Spinal cord (tissue), 10 donors: ENCODE results near the gene CWC27. TPM values are rescaled to one million over a fixed set of nuclear protein-coding genes. Genes with fewer than 3 reads are reported as not detected.

Experiments used
- DNase-seq, 6 donors: peaks; one replicate each; pipeline versions ENCODE4 v3.0.0 to v3.0.0-alpha.2; 2013 to 2015; ENCODE audit warnings: low spot score in 6 of 6, low read depth in 4 of 6
- H3K27ac ChIP-seq: one replicate; pipeline ENCODE4 v1.5.1; 2013; ENCODE audit warnings: low read depth, low read length, control low read depth
- H3K27me3 ChIP-seq: one replicate; pipeline ENCODE4 v1.6.1; 2013; ENCODE audit warnings: low read length; ENCODE audit not compliant: control insufficient read depth, insufficient read depth
- H3K36me3 ChIP-seq: one replicate; pipeline ENCODE4 v1.6.1; 2013; ENCODE audit warnings: low read length; ENCODE audit not compliant: control insufficient read depth, insufficient read depth
- H3K4me1 ChIP-seq: one replicate; pipeline ENCODE4 v1.6.1; 2013; ENCODE audit warnings: low read length; ENCODE audit not compliant: control insufficient read depth, insufficient read depth
- H3K4me3 ChIP-seq: one replicate; pipeline ENCODE4 v1.5.1; 2013; ENCODE audit warnings: low read depth, low read length, control low read depth
- H3K9me3 ChIP-seq: one replicate; pipeline ENCODE4 v1.6.1; 2013; ENCODE audit warnings: low read length; ENCODE audit not compliant: control insufficient read depth, insufficient read depth
- WGBS: methylation state at CpG from one replicate; pipeline ENCODE4 v1.1.5; 2013; ENCODE audit warnings: missing lambda C conversion rate; ENCODE audit not compliant: insufficient coverage; 5-methylcytosine and 5-hydroxymethylcytosine counted together
- polyA plus RNA-seq, 2 donors: library from polyadenylated mRNA; unstranded; fragments of 120-200 nt; gene quantifications; one replicate each; pipeline ENCODE4 v1.2.1, GENCODE V29; 2013; ENCODE audit not compliant: insufficient read length in 2 of 2
- total RNA-seq, 2 donors: library from RNA; depleted of rRNA in 1 of 2; stranded (reverse); fragments of 120-200 nt in 1 of 2; fragments of >200 nt in 1 of 2; gene quantifications; one replicate each; pipeline versions ENCODE4 v1.2.3 to v1.2.4, GENCODE V29; 2013 to 2014
- donor health status: healthy.

CWC27 gene
- total and polyA plus RNA-seq, 4 donors = 18.5 to 30.3 (median 22.0) TPM

DNA sequence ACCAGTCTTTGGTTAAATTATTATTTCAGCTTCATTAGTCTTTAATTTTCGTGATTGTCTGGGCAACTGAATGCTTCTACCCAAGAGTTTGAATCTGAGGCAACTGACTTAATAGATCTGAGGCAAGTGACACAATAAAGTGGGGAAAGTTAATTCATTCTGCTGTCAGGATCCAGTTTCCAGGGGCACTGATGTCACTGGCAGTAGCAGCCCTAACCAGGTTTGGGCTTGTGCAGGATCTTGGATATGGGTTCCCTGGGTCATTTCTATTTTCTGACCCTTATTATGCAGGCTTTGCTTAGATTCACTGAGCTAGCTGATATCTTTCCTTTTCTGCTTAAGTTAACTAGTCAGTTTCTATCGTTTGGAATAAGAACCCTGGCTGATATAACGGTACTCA lies 9.8 kb upstream of the CWC27 start:
- Histone ChIP-seq H3K27ac (no peak overlapping the region), H3K4me3 (no peak overlapping the region)

DNA sequence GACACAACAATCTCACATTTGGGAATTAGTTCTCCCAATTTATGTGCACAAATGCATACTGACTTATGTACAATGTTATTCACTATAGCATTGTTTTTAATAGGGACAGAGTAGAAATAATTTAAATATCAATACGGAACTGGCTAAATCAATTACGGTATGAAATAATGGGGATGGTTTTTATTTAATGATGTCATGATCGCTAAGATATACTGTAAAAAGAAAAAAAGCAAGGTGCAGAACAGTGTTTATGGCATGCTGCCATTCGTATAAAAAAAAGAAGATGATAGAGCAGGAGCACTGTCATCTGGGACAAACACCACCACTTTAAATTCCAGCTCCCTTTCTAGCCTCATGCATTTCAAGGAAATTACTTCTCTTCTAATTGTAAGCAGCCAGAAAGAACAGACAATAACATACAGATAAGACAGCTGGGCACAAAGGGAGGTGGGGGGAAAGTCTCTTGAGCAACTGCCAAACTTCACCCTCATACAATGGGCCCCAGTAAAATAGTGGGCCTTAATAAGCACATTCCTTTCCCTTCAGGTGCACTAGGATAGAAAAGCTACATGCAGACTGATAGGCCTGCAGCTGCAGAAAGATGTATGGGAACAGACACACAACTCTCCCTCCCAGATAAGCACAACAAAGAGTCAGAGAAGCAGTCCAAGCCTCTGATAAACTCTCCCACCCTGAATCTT lies 8.6 kb upstream of the CWC27 start:
- no CpG with 5 or more reads among the region's 4 CpGs for WGBS
- Histone ChIP-seq H3K27ac (no peak overlapping the region), H3K9me3 (no peaks in the 10 kb centered on the region), H3K4me1 (no peaks in the 10 kb centered on the region), H3K4me3 (no peak overlapping the region), H3K27me3 (no peaks in the 10 kb centered on the region), H3K36me3 (no peaks in the 10 kb centered on the region)
- peak in 2 of 6 donors; percentile 8 to 17 for DNase-seq

More for the DNA sequence above, 9.8 kb upstream of the CWC27 start:
- H3K9me3 ChIP-seq = no peaks in the 10 kb centered on the region
- H3K27me3 ChIP-seq = no peaks in the 10 kb centered on the region
- no peaks in the 10 kb centered on the region for H3K4me1 ChIP-seq
- DNase-seq = peak in 1 of 6 donors; percentile 7
- 20% methylated on average over 1 of the region's 3 CpGs for WGBS
- no peaks in the 10 kb centered on the region for H3K36me3 ChIP-seq

DNA sequence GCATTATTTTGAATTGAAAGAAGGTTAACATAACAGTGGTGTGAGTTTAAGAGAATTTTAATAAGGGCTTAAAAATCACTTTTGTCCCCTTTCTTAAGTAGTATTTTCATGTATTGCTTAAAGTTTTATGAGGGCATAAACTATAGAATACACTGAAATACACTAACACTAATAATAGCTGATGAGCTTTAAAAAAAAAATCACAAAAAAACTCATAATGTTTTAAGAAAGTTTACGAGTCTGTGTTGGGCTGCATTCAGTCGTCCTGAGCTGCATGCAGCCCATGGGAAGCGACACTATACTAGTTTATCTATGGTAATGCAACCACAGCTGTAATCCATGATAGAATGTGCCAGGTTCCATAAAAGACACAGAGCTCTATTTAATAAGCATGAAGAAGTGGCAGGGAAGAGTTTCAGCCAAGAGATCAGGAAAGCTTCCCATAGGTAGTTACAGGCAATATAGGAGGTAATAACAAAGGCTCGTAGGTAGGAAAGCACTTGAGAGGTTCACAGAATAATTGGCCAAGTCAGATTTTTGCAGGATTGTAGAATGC lies 4.7 kb upstream of the CWC27 start:
- Histone ChIP-seq H3K27me3 (no peaks in the 10 kb centered on the region), H3K4me3 (no peak overlapping the region), H3K27ac (no peak overlapping the region), H3K36me3 (no peaks in the 10 kb centered on the region), H3K9me3 (no peaks in the 10 kb centered on the region), H3K4me1 (no peaks in the 10 kb centered on the region)
- no peak for DNase-seq
- 86% methylated on average over 1 of the region's 4 CpGs for WGBS

DNA sequence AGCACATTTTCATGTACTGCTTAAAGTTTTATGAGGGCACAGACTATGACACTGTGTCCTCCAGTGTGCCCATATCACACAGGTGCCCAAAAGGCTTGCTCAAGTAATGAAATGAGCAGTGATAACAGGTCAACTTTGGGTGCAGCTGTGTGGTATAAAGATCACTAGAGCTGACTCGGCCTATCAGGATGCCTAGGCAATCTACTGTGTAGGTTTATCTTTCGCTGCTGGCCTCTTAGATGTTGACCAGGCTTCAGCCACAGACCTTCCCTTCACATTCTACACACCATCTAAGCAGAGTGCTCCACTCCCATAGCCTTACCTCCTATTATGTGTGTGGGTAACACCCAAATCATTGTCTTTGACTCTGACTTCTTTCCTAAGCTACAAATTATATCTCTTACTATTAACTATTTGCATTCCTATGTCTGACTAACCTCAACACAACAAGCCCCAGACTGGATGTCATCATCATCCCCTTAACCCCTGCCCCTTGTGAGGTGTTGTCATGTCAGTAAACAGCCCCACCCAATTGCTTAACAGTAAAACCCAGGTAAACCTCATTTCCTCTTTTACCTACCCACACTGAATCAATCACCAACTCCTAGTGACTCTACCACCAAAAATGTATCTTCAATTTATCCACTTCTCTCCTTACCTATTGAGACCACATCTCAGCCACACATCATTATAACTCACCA lies 2.8 kb upstream of the CWC27 start:
- Histone ChIP-seq H3K9me3 (no peaks in the 10 kb centered on the region), H3K36me3 (no peaks in the 10 kb centered on the region), H3K4me3 (no peak overlapping the region), H3K27me3 (no peaks in the 10 kb centered on the region), H3K27ac (no peak overlapping the region), H3K4me1 (peaks cover 3% of the 10 kb centered on the region)
- WGBS = no CpG with 5 or more reads among the region's 2 CpGs
- DNase-seq = no peak

DNA sequence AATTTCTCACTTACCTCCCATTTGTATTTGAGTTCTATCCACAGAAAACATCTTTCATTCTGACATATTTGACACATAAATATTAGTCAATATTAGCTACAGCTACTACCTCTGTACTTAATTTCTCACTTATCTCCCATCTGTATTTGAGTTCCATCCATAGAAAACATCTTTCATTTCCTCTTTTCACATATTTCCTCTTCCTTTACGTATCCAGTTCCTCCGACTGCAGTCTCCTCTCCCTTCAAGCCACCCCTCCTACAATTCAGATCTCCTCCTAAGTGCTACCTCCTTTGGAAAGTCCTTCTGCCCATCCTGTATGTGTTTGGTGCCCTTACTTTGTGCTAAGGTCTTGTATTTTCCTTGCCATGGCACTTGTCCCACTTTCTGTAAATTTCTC lies 1.8 kb upstream of the CWC27 start:
- peak overlapping the region; percentile 97 for H3K4me3 ChIP-seq

DNA sequence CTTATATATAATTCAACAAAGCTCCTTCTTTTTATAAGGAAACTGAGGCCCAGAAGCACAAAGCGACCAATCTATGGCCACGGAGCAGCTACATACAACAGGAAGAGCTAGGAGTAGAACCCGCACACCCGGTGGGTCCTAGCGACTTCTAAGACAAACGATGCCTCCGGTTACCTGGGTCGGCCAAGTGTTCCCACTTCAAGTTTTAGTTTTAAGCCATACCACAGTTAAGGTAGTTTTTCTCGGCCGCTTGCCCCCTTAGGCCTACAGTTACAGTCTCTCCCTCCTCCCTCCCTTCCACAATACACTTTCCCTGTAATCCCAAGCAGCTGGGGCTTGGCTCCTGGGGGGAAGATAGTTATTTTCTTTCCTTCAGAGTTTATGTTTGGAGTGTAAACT lies 772 bp upstream of the CWC27 start:
- no peak for DNase-seq
- 0% methylated on average over 8 of the region's 10 CpGs for WGBS
- no peaks in the 10 kb centered on the region for H3K27me3 ChIP-seq

More for the DNA sequence above, 1.8 kb upstream of the CWC27 start:
- WGBS = 76% methylated on average over 2 of the region's 2 CpGs
- Histone ChIP-seq H3K36me3 (no peaks in the 10 kb centered on the region), H3K9me3 (no peaks in the 10 kb centered on the region), H3K4me1 (peaks cover 3% of the 10 kb centered on the region), H3K27ac (no peak overlapping the region), H3K27me3 (no peaks in the 10 kb centered on the region)
- DNase-seq = no peak

DNA sequence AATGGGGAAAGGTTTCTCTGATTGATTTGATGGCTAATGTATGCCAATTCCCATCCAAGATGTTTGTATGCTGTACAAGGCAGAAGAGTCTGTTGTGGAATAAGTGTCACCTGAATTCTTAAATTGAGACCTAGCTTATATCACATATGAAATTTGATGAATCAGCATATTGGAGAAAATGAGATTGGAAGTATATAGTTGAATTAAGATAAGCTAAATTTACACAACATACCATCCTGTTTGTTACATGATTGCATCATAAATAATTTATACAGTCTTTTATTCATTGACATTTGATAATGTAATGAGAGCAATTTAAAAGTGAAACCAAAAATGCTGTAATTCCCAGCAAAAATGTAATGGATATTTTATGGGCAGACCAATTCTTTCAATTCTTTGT lies 1.1 kb downstream of the CWC27 start:
- peak overlapping the region; percentile 97 for H3K4me3 ChIP-seq
- H3K36me3 ChIP-seq = no peaks in the 10 kb centered on the region
- no peaks in the 10 kb centered on the region for H3K9me3 ChIP-seq
- no peaks in the 10 kb centered on the region for H3K27me3 ChIP-seq
- H3K27ac ChIP-seq = no peak overlapping the region
- H3K4me1 ChIP-seq = peaks cover 3% of the 10 kb centered on the region
- no peak for DNase-seq

More for the DNA sequence above, 772 bp upstream of the CWC27 start:
- peaks cover 3% of the 10 kb centered on the region for H3K4me1 ChIP-seq
- H3K27ac ChIP-seq = peak overlapping the region; percentile 80
- no peaks in the 10 kb centered on the region for H3K9me3 ChIP-seq
- H3K36me3 ChIP-seq = no peaks in the 10 kb centered on the region
- H3K4me3 ChIP-seq = peak overlapping the region; percentile 97

DNA sequence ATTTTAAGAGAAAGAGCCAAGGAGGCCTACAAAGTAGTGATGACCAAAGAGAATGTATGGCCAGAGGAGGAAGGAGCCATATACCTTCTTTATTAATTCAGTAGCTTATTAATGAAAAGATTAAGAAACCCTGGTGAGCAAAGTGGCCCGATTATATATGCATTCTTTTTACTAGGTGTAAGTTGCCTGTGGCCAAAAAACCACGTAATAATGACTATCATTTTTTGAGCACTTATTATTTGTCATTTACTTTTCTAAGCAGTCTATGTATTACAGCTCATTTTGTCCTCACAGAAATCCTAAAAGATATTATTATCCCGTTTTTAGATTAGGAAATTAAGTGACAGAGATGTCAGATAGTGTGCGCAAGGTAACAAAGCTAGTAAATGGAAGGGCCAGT lies 3.0 kb downstream of the CWC27 start:
- DNase-seq = no peak
- H3K36me3 ChIP-seq = peaks cover 3% of the 10 kb centered on the region
- H3K4me3 ChIP-seq = no peak overlapping the region
- whole genome bisulfite sequencing = 100% methylated on average over 1 of the region's 4 CpGs
- no peaks in the 10 kb centered on the region for H3K9me3 ChIP-seq
- no peak overlapping the region for H3K27ac ChIP-seq
- no peaks in the 10 kb centered on the region for H3K27me3 ChIP-seq
- H3K4me1 ChIP-seq = peaks cover 3% of the 10 kb centered on the region

DNA sequence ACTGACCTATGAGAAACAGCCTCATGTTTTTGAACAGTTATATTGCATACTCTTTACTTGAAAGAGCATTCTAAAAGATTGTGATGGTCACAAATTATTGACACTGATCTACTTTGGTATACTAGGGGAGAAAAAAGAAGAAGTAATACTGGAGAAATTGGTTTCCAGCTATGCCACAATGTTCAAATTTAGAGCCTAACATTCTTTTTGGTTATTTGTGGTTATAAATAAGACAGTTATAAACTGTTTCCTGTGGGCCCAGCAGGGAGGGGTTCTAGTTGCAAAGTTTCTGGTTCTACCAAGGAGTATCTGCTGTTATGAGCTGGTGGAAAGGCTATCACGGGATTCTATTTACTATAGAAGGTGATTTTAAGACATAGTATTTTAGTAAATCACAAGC lies 4.8 kb downstream of the CWC27 start:
- DNase-seq = no peak
- no CpG with 5 or more reads among the region's 1 CpG for WGBS
- no peaks in the 10 kb centered on the region for H3K27me3 ChIP-seq
- H3K36me3 ChIP-seq = peaks cover 3% of the 10 kb centered on the region
- H3K9me3 ChIP-seq = no peaks in the 10 kb centered on the region
- peaks cover 3% of the 10 kb centered on the region for H3K4me1 ChIP-seq
- H3K4me3 ChIP-seq = no peak overlapping the region
- no peak overlapping the region for H3K27ac ChIP-seq

DNA sequence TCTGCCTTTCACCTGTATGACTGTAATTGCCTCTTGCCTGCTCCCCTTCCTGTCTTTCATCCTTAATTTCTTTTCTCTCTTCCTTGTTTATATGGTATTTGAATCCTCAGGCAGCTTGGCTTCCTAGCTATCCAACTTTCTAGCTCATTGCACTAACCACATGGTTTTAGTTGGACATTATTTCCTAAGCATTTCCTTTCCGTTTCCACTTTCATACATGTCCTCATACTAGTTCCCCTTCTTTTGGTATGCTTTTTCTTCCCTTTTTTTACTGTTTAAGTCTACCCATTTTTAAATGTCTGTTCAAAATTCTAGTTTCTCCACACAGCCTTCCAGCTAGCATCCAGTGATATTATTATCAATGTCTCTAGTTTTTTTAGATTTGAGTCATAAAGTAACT lies 6.6 kb downstream of the CWC27 start:
- Histone ChIP-seq H3K27me3 (no peaks in the 10 kb centered on the region), H3K9me3 (no peaks in the 10 kb centered on the region), H3K27ac (no peak overlapping the region), H3K4me1 (no peaks in the 10 kb centered on the region), H3K4me3 (no peak overlapping the region), H3K36me3 (peaks cover 3% of the 10 kb centered on the region)
- 100% methylated on average over 1 of the region's 1 CpG for WGBS
- no peak for DNase-seq
